Esophagus muscularis mucosa (tissue), 4 donors: ENCODE results near the gene BCAS4. TPM values are rescaled to one million over a fixed set of nuclear protein-coding genes. Genes with fewer than 3 reads are reported as not detected.

Experiments used
- DNase-seq: peaks from one replicate; pipeline ENCODE4 v3.0.0-alpha.2; 2017; ENCODE audit errors: extremely low spot score
- H3K27ac ChIP-seq, 4 donors: fragments of 200-600 bp; sonication (generic); replicated peaks in 1 of 4; 1 replicate in 3 of 4; 2 replicates in 1 of 4; pipeline ENCODE4 v1.5.1; 2016 to 2019; ENCODE audit warnings: mild to moderate bottlenecking in 1 of 4
- H3K27me3 ChIP-seq, 4 donors: fragments of 200-600 bp; sonication (generic); one replicate each; pipeline versions ENCODE4 v1.5.1 to v1.6.0; 2016 to 2019
- H3K36me3 ChIP-seq, 4 donors: fragments of 200-600 bp; sonication (generic); one replicate each; pipeline ENCODE4 v1.5.1; 2016 to 2019
- H3K4me1 ChIP-seq, 4 donors: fragments of 200-600 bp; sonication (generic); one replicate each; pipeline ENCODE4 v1.5.1; 2016 to 2019
- H3K4me3 ChIP-seq, 4 donors: fragments of 200-600 bp; sonication (generic); 1 replicate in 2 of 4; 2 replicates in 2 of 4; pipeline ENCODE4 v1.5.1; 2016 to 2019; ENCODE audit warnings: mild to moderate bottlenecking in 4 of 4, moderate library complexity in 1 of 4
- H3K9me3 ChIP-seq, 4 donors: fragments of 200-600 bp; sonication (generic); 1 replicate in 3 of 4; 2 replicates in 1 of 4; pipeline ENCODE4 v1.5.1; 2016 to 2019
- CTCF ChIP-seq, 3 experiments: fragments of 200-600 bp in 2 of 3; fragments of 450-650 bp in 1 of 3; sonication (generic) in 2 of 3; IDR thresholded peaks; one replicate each; pipeline ENCODE4 v1.5.1; 2017 to 2019; ENCODE audit warnings: antibody characterized with exemption in 3 of 3, mild to moderate bottlenecking in 2 of 3, moderate library complexity in 1 of 3
- EP300 ChIP-seq: sonication (generic); formaldehyde crosslinking; IDR thresholded peaks from one replicate; pipeline ENCODE4 v1.6.1; 2017; ENCODE audit warnings: antibody characterized with exemption
- POLR2A ChIP-seq: fragments of 450-650 bp; IDR thresholded peaks from one replicate; pipeline ENCODE4 v1.6.1; 2017; ENCODE audit warnings: antibody characterized with exemption, moderate library complexity, mild to moderate bottlenecking, low read depth
- POLR2AphosphoS5 ChIP-seq, 2 donors: sonication (generic); formaldehyde crosslinking; IDR thresholded peaks; one replicate each; pipeline ENCODE4 v1.6.1; 2017; ENCODE audit warnings: antibody characterized with exemption in 2 of 2
- WGBS: methylation state at CpG from one replicate; pipeline ENCODE4 v1.1.5; 2018; 5-methylcytosine and 5-hydroxymethylcytosine counted together
- intact Hi-C: fragments of 100-400 bp; cut with DNase I; formaldehyde crosslinking; loops from one replicate; pipeline ENCODE4 v1.15.1; 2023
- total RNA-seq, 4 donors: library from RNA; depleted of rRNA; stranded (reverse); fragments of >200 nt; gene quantifications; one replicate each; pipeline versions ENCODE4 v1.1.0 to v1.2.1, GENCODE V29; 2016

The BCAS4 gene
- total RNA-seq, 4 donors from 2014 or later: 3.1 to 5.4 (median 4.5) TPM

GRCh38 chr20:50891138-50891537 is 96.3 kb downstream of the BCAS4 start:
- Histone ChIP-seq H3K4me3 (no peak overlapping the region), H3K27ac (no peak overlapping the region), H3K27me3 (no peaks in the 10 kb centered on the region), H3K9me3 (no peaks in the 10 kb centered on the region), H3K4me1 (no peaks in the 10 kb centered on the region), H3K36me3 (peaks cover 37 to 73% (median 58%) of the 10 kb centered on the region in 4 donors)
- WGBS: 82% methylated on average over 4 of the region's 5 CpGs
- TF ChIP-seq POLR2AphosphoS5 (IDR thresholded peaks at IDR 0.05): no peak
- no peak for TF ChIP-seq CTCF (IDR thresholded peaks at IDR 0.05)
- TF ChIP-seq POLR2A: no peak
- TF ChIP-seq EP300: no peak
- intact Hi-C loops: no loop called here
- no peak for DNase-seq

- Histone ChIP-seq H3K36me3 (peaks cover 41 to 82% (median 66%) of the 10 kb centered on the region in 4 donors), H3K4me1 (no peaks in the 10 kb centered on the region), H3K27ac (no peak overlapping the region), H3K9me3 (no peaks in the 10 kb centered on the region), H3K27me3 (no peaks in the 10 kb centered on the region), H3K4me3 (no peak overlapping the region)
- intact Hi-C loops: no loop called here
- no peak for TF ChIP-seq POLR2AphosphoS5 (IDR thresholded peaks at IDR 0.05)
- TF ChIP-seq CTCF (IDR thresholded peaks at IDR 0.05): no peak
- TF ChIP-seq EP300: no peak
- no peak for TF ChIP-seq POLR2A
- WGBS: 91% methylated on average over 8 of the region's 8 CpGs
- no peak for DNase-seq
These were observed 97.5 kb downstream of the BCAS4 start for GRCh38 chr20:50892394-50892793.

GRCh38 chr20:50893620-50894019 is 98.8 kb downstream of the BCAS4 start:
- Histone ChIP-seq H3K27ac (no peak overlapping the region), H3K9me3 (no peaks in the 10 kb centered on the region), H3K36me3 (peaks cover 41 to 90% (median 70%) of the 10 kb centered on the region in 4 donors), H3K27me3 (no peaks in the 10 kb centered on the region), H3K4me1 (no peaks in the 10 kb centered on the region), H3K4me3 (no peak overlapping the region)
- intact Hi-C loops: no loop called here
- no peak for DNase-seq
- WGBS: 100% methylated on average over 6 of the region's 7 CpGs
- TF ChIP-seq EP300: no peak
- TF ChIP-seq POLR2A: no peak
- TF ChIP-seq CTCF (IDR thresholded peaks at IDR 0.05): no peak
- TF ChIP-seq POLR2AphosphoS5 (IDR thresholded peaks at IDR 0.05): no peak

- Histone ChIP-seq H3K36me3 (peaks cover 35 to 90% (median 73%) of the 10 kb centered on the region in 4 donors), H3K27ac (no peak overlapping the region), H3K4me1 (no peaks in the 10 kb centered on the region), H3K4me3 (no peak overlapping the region), H3K27me3 (no peaks in the 10 kb centered on the region), H3K9me3 (no peaks in the 10 kb centered on the region)
- intact Hi-C loops: no loop called here
- TF ChIP-seq POLR2A (no peak), CTCF (IDR thresholded peaks at IDR 0.05) (no peak), POLR2AphosphoS5 (IDR thresholded peaks at IDR 0.05) (no peak), EP300 (no peak)
- DNase-seq: no peak
- 92% methylated on average over 8 of the region's 8 CpGs for WGBS
These were observed 100.4 kb downstream of the BCAS4 start for GRCh38 chr20:50895111-50895830.

GRCh38 chr20:50898475-50898874 is 103.6 kb downstream of the BCAS4 start:
- peaks cover 18 to 81% (median 57%) of the 10 kb centered on the region in 4 donors for H3K36me3 ChIP-seq

More at GRCh38 chr20:50898475-50898874, 103.6 kb downstream of the BCAS4 start:
- DNase-seq: no peak
- no peaks in the 10 kb centered on the region for H3K27me3 ChIP-seq
- H3K4me1 ChIP-seq: peaks cover 0 to 14% (median 6%) of the 10 kb centered on the region in 4 donors
- no peak overlapping the region for H3K27ac ChIP-seq
- H3K9me3 ChIP-seq: no peaks in the 10 kb centered on the region
- intact Hi-C loops: no loop called here
- 100% methylated on average over 1 of the region's 1 CpG for WGBS
- H3K4me3 ChIP-seq: no peak overlapping the region
- no peak for TF ChIP-seq CTCF (IDR thresholded peaks at IDR 0.05)
- no peak for TF ChIP-seq EP300
- no peak for TF ChIP-seq POLR2A
